Right lung (tissue), 5 donors: Measurements from ENCODE around the gene QRICH2. TPM values are rescaled to one million over a fixed set of nuclear protein-coding genes. Genes with fewer than 3 reads are reported as not detected.
"Not testable (repeated sequence)": the region's sequence is repeated elsewhere in the genome, so short reads cannot be mapped to it uniquely, and the experiment has no call there.

Source experiments
- DNase-seq, 2 donors: peaks; one replicate each; pipeline ENCODE4 v3.0.0-alpha.2; 2013
- polyA plus RNA-seq, 5 donors: library from polyadenylated mRNA; unstranded; fragments of 120-200 nt; gene quantifications; one replicate each; pipeline versions ENCODE4 v1.2.1 to v1.2.3, GENCODE V29; 2013; ENCODE audit warnings: inconsistent platforms in 1 of 5, low replicate concordance in 1 of 5; ENCODE audit not compliant: insufficient read length in 5 of 5, insufficient read depth in 1 of 5

QRICH2 gene
- polyA plus RNA-seq, 5 donors: 5.0 to 10.2 (median 6.2) TPM

GRCh38 chr17:76252040-76252954 is 55.8 kb downstream of the QRICH2 start:
- DNase-seq: no peak

- no peak for DNase-seq
Observed at GRCh38 chr17:76251478-76252039, 56.5 kb downstream of the QRICH2 start.

GRCh38 chr17:76250141-76250540 is 57.9 kb downstream of the QRICH2 start:
- DNase-seq: no peak

- no peak for DNase-seq
Observed at GRCh38 chr17:76248013-76248782, 59.9 kb downstream of the QRICH2 start.

- no peak for DNase-seq
Observed at GRCh38 chr17:76247304-76247703, 60.8 kb downstream of the QRICH2 start.

GRCh38 chr17:76246080-76247066 is 61.7 kb downstream of the QRICH2 start:
- DNase-seq: no peak

- not testable (repeated sequence) for DNase-seq
Observed at GRCh38 chr17:76244721-76245120, 63.4 kb downstream of the QRICH2 start.

GRCh38 chr17:76243826-76244679 is 64.0 kb downstream of the QRICH2 start:
- no peak for DNase-seq

- DNase-seq: no peak
Observed at GRCh38 chr17:76241691-76242255, 66.3 kb downstream of the QRICH2 start.

- peak in 1 of 2 donors; percentile 54 for DNase-seq
Observed at GRCh38 chr17:76241204-76241538, 66.9 kb downstream of the QRICH2 start.

GRCh38 chr17:76240461-76241203 is 67.4 kb downstream of the QRICH2 start, which contains the start of gene RNF157:
TSS of gene RNF157 (minus strand) at chr17:76240493. CDS start at chr17:76240240, 253 bp downstream.
- DNase-seq: peak; percentile 65 to 70

GRCh38 chr17:76239538-76240274 is 68.4 kb downstream of the QRICH2 start:
- DNase-seq: no peak

GRCh38 chr17:76238847-76239537 is 69.1 kb downstream of the QRICH2 start:
- no peak for DNase-seq

- no peak for DNase-seq
Observed at GRCh38 chr17:76237859-76238313, 70.2 kb downstream of the QRICH2 start.

- no peak for DNase-seq
Observed at GRCh38 chr17:76236603-76237002, 71.5 kb downstream of the QRICH2 start.

- DNase-seq: no peak
Observed at GRCh38 chr17:76235883-76236282, 72.2 kb downstream of the QRICH2 start.

GRCh38 chr17:76234354-76234679 is 73.8 kb downstream of the QRICH2 start:
- DNase-seq: no peak
